A549 treated with RU486 at 1 μM for 4 hours (cell line): Measurements from ENCODE around the gene KIF11. TPM values are rescaled to one million over a fixed set of nuclear protein-coding genes. Genes with fewer than 3 reads are reported as not detected.

Experiments
- total RNA-seq: library from RNA; stranded (reverse); fragments of 200-300 nt; extraction: Qiagen RNA extraction; gene quantifications from 5 replicates; pipeline ENCODE4 v1.2.3, GENCODE V29; 2022; ENCODE audit warnings: low read depth

The KIF11 gene
- 19.8 to 45.1 TPM (median 38.3 TPM) in 5 replicates for total RNA-seq

DNA sequence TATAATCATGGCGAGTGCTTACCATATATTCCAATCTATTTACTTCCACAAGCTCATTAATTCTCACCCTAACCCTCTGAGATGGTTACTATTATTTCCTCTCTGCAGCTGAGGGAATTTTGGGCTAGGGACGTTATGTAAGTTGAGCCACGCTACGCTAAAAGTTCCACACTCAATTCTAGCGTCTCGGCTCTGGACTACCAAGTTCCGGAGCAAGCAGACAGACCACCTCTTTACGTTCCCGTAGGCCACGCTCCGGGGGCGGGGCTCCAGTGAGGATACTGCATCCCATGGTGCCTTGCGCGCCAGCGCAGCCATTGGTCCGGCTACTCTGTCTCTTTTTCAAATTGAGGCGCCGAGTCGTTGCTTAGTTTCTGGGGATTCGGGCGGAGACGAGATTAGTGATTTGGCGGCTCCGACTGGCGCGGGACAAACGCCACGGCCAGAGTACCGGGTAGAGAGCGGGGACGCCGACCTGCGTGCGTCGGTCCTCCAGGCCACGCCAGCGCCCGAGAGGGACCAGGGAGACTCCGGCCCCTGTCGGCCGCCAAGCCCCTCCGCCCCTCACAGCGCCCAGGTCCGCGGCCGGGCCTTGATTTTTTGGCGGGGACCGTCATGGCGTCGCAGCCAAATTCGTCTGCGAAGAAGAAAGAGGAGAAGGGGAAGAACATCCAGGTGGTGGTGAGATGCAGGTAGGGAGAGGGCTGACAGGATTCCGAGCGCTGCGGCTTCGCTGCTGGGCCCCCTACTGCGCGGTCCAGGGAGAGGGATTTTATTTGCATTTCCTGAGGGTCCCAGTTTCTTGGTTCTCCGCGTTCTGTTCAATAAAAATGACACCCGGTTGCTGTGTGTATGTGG is at the start of gene KIF11:
Gene KIF11, plus strand, starts transcription at position 370 of the 858 bp plus-strand sequence. Its CDS starts 246 bp downstream, at position 616.

DNA sequence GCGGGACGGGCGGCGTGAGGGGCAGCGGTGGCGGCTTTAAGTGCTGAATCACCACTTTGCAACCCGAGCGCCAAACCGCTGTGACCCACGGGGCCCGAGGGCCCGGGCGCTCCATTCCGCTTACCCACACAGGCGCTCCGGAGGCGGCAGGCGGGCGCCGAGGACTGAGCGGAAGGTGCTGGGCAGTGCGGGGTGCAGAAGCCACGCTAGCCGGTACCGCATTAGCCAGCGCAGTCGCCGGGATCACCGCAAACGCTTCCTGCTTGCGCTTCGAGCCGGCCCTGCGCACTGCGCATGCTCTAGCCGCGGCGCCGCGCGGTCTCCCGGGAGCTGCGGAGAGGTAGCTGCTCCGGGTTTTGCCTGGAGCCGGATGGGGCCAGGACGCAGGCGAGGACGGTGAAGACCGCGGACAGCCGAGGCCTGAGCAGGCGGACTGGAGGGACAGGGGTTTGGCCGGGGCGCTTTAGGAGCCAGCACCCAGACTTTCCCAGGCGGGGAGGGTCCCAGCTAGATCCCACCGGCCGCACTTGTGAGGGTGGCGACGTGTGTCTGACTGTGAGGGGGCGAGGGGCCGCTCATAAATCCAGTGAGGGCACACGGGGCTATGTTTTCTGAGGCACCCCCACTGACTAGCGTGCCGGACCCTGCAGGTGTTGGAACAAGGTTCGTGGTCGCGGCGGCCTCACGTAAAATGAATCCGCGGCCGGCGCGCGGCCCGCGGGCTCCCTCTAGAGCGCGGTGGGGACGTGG is 19.0 kb upstream of the KIF11 start, which contains the start of gene IDE:
Gene IDE, minus strand, starts transcription at position 296 of the 750 bp plus-strand sequence. Its CDS starts 74 bp downstream, at position 222.

DNA sequence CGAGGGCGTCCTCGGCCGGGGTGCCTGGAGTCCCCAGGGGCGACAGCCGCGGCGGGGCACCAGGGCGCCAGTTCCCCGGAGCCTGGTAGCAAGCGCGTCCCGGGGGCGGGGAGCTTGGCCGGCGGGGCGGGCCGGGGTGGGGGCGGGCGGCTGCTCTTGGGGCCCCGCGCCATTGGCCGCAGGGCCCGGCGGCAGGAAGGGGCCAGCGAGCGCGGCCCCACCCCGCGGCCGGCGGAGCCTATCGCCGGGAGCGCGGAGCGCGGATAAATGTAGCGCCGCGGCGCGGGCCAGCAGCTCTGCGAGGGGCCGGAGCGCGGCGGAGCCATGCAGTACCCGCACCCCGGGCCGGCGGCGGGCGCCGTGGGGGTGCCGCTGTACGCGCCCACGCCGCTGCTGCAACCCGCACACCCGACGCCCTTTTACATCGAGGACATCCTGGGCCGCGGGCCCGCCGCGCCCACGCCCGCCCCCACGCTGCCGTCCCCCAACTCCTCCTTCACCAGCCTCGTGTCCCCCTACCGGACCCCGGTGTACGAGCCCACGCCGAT is 96.8 kb downstream of the KIF11 start, which contains the start of gene HHEX:
Gene HHEX, plus strand, starts transcription at position 293 of the 548 bp plus-strand sequence. Its CDS starts 32 bp downstream, at position 325.

Other genes with a start within 250 kb of the KIF11 start
- 21.8 to 26.5 TPM (median 23.7 TPM) in 5 replicates for gene IDE, start 19.0 kb upstream of the KIF11 start, total RNA-seq
- gene HHEX, start 96.8 kb downstream of the KIF11 start, total RNA-seq: 12.5 to 16.8 TPM (median 15.9 TPM) in 5 replicates